GM20431 (cell line): ENCODE measurements around the gene KIF6.

Experiments
- in situ Hi-C: fragments of 300-500 bp; cut with MseI, MboI; formaldehyde crosslinking; loops from one replicate; pipeline ENCODE4 v1.15.0; 2020; ENCODE audit warnings: low sequenced_read_pairs; ENCODE audit not compliant: unreplicated experiment

The KIF6 gene

DNA sequence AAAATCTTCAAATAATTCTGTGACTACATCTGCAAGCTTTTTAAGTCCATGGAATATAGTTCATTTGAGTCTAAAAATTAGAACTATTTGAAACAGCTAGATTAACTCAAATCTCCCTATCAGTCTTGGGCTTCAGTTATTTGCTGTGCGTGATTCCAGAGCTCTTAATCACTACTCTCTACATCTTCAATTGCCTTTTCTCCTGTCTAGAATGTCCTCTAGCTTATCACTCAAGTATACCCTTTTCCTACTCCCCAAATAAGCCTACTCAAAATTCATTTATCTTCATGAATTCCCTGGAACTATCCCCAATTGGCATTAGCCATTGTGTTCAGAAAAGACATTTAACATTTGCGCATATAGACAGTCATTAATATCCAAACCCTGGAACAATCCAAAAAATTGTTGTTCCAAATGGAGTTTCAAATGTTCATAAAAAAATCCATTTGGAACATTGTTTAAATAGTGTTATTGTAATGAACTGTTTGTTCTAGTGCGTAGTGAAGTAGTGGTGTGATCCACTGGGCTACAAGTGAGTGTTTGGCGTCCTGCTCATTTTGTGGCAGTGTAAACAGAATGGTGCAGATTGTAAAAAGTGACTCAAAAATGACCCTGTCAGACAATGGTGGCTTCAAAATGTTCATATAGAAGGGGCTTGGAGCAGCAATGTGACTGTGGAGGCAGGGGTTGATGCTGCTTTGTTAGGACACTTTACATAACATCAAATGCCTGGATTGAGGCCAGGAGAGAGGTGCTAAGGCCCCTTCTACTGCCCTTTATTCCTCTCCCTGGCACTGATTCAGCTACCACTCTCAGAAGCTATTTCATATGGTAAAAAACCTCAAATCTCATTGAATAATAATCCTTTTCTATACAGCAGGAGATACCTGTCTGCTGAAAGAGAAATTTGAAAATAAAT is 122.3 kb downstream of the KIF6 start:
- in situ Hi-C loops: no loop called here

DNA sequence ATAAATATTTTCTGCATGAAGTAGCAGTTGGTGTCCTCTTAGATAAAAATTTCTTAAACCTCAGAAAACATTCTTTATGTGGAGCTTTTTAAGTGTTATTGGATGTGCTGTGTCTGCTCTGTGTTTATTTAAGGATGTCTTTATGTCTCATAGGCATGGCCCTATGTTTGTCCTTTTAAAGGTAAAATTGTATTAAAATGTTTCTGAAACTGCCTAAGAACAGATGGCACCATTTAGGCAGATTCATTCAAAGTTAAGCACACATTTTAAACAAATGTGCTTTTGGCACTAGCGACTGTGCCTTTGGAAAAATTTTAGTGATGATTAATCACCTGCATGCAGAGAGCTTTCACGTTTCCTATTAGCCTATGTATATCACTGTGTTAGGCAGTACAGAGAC is 125.2 kb downstream of the KIF6 start:
- in situ Hi-C loops: no loop called here

DNA sequence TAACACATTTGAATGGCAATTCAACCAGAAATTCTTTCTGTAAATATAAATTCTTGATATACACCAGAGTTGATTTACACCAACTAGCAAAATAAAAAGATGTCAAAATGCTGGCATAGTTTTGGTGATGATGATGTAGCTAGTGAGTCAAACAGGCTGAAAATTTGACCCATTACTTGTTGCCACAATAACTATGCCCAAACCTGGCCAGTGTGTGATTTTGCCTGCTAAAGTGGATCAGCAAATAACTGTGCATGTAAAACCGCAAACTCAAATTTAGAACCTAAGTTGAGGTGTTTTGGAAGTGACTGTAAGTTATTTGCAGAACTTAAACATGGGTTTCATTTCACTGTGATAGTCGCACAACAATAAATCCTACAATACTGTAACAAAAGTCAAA is 125.9 kb downstream of the KIF6 start:
- in situ Hi-C loops: no loop called here

DNA sequence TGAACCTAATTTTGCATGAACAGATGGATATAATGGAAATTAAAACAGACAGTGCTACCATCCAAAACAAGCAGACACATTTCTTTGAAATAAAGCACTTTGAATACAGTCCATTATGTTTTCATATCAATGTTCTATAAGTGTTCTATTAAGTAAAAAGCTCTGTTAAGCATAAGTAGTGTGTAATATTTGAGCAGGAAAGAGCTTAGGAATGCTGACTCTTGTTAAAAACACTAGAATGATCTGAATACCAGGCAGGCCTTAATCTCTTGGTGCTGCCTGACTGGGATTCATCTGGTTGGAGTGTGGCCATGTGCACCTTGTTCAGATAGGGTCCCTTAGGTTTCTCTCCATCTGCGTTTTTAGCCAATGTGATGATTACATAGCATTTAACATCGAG is 130.9 kb downstream of the KIF6 start:
- in situ Hi-C loops: no loop called here

DNA sequence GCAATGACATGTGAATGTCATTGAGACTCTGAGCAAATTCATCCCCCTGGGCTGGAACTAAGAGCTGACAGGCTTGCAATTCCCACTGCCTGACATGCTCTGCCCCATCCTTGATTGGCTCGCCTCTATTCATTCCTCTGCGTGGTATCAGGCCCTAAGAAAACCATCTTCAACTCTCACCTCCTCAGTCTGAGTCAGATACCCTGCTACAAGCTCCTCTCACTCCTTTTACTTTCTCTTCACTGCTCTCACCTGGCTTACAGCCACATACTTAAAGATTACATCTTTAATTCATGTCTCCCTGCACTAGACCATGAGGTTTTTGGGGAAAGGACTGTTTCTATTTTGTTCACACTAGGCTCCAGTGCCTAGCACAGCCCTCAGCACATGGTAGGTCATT is 131.6 kb downstream of the KIF6 start:
- in situ Hi-C loops: no loop called here

- in situ Hi-C loops: no loop called here
Observed at GRCh38 chr6:39590871-39591393, 134.3 kb downstream of the KIF6 start.

DNA sequence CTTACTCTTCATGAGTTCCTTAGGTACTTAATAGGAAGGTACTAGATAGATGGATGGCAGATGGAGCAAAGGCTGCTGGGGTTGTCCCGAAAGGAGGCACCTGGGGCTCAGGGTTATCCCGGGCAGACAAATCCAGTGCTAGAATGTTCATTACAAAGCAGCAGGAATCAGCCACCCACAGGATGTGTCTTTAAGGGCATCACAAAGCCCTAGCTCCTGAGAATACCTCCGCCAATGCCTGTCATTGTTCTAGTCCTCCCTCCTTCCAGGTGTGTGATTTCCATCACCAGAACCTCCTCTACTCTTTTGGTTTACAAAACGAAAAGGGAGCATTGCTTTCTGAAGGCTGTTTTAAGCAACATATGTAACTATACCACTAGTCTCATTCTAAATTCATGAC is 138.1 kb downstream of the KIF6 start:
- in situ Hi-C loops: no loop called here

- in situ Hi-C loops: no loop called here
Observed at GRCh38 chr6:39585641-39586040, 139.6 kb downstream of the KIF6 start.

GRCh38 chr6:39577446-39578165 is 147.6 kb downstream of the KIF6 start:
- in situ Hi-C loops: no loop called here

DNA sequence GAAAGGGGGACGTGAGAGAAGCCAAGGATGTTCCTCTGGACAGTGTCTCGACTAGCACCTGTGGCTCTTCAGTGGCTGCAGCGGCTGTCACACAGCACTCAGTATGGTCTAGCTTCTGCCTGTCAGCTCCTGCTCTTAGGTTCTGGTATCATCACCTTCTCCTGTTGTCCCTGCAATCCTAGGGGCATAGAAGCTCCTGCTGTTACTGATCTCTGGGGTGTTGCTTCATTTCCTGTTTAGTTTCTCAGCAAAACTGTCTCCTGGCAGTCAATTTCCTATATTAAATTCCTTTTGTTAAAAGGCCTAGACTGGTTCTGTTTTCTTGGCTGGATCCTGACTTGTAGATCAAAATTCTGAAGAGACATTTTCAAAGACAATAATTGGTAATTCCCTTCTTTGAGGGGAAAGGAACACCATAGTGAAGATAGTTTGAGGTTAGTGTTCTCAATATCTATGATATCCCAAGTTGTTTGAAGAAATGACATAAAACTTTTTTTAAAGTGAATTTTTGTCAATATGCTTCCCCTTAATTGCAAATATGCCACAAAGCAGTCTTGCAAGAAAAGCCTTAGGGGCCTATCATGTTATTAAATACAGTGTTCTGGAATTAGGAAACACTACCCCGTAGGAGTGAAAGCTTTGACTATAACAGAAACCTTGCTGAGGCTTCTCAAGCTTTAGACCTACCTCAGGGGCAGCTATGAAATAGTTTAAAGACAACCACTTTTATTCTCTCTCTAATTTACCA is 148.5 kb downstream of the KIF6 start:
- in situ Hi-C loops: no loop called here

DNA sequence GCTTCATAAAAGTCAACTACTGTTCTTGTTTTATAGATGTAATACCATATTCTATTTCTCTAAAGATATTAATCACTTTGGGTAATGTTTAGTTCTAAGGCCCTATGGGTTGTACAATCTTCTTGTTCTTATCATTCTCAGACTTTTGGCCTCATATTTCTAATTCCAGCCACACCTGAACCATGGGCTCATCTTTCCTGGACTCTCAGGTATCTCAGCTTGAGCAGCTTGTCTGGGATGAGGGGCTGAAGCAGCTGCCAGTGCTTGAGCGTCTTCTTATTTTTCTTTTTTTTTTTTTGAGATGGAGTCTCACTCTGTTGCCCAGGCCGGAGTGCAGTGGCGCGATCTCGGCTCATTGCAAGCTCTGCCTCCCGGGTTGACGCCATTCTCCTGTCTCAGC is 150.2 kb downstream of the KIF6 start:
- in situ Hi-C loops: no loop called here

- in situ Hi-C loops: no loop called here
Observed at GRCh38 chr6:39573541-39573940, 151.7 kb downstream of the KIF6 start.

GRCh38 chr6:39572661-39573340 is 152.4 kb downstream of the KIF6 start:
- in situ Hi-C loops: no loop called here

- in situ Hi-C loops: no loop called here
Observed at GRCh38 chr6:39568896-39569295, 156.3 kb downstream of the KIF6 start.

- in situ Hi-C loops: no loop called here
Observed at GRCh38 chr6:39567091-39567490, 158.1 kb downstream of the KIF6 start.

DNA sequence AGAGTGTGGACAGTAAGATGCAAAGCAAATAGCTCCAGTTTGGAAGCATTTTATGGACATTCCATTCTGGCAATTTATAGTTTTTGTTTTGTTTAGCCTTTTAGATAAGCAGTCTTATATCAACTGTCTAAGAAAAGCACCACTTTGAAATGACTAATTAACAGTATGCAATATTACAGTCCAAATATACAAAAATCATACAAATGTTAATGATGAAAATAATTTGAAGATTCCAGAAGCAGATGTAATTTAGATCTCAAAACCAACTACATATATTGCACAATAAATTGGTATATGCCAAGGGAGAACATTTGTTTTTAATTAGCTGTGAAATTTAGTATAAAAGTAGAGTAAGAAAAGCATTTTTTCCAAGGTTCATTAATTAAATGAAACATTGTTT is 158.8 kb downstream of the KIF6 start:
- in situ Hi-C loops: no loop called here

- in situ Hi-C loops: no loop called here
Observed at GRCh38 chr6:39565956-39566355, 159.3 kb downstream of the KIF6 start.

GRCh38 chr6:39563566-39564311 is 161.5 kb downstream of the KIF6 start:
- in situ Hi-C loops: no loop called here

- in situ Hi-C loops: no loop called here
Observed at GRCh38 chr6:39561536-39562266, 163.5 kb downstream of the KIF6 start.
